Natural killer cell (primary cell): ENCODE results near the gene GFRA4. TPM values are rescaled to one million over a fixed set of nuclear protein-coding genes. Genes with fewer than 3 reads are reported as not detected.

Source experiments
- ATAC-seq, 3 donors: fragments of 150-1000 bp in 2 of 3; fragments of 200-7000 bp in 1 of 3; cut with Tn5 transposase; 1 replicate in 1 of 3; 2 replicates in 2 of 3; pipeline ENCODE4 v1.10.0; 2021; ENCODE audit warnings: mild to moderate bottlenecking in 2 of 3, moderate library complexity in 2 of 3
- DNase-seq, 2 donors: peaks; one replicate each; pipeline versions ENCODE4 v3.0.0 to v3.0.0-alpha.2; 2013 to 2021; ENCODE audit warnings: mixed read lengths in 1 of 2
- H3K27ac ChIP-seq: one replicate; pipeline ENCODE4 v1.5.1; 2013; ENCODE audit warnings: mild to moderate bottlenecking, low read length
- H3K27me3 ChIP-seq: one replicate; pipeline ENCODE4 v1.6.1; 2013; ENCODE audit warnings: low read length; ENCODE audit not compliant: control insufficient read depth, insufficient read depth
- H3K36me3 ChIP-seq: one replicate; pipeline ENCODE4 v1.6.1; 2013; ENCODE audit warnings: low read length; ENCODE audit not compliant: control insufficient read depth, insufficient read depth
- H3K4me1 ChIP-seq: one replicate; pipeline ENCODE4 v1.6.1; 2013; ENCODE audit warnings: low read length; ENCODE audit not compliant: control insufficient read depth, insufficient read depth
- H3K4me3 ChIP-seq: one replicate; pipeline ENCODE4 v1.5.1; 2013; ENCODE audit warnings: low read length
- H3K9me3 ChIP-seq: one replicate; pipeline ENCODE4 v1.6.1; 2013; ENCODE audit warnings: low read length; ENCODE audit not compliant: control insufficient read depth, insufficient read depth
- H3K27ac Mint-ChIP-seq, 2 donors: one replicate each; pipeline ENCODE4 v1.8.0; 2022; ENCODE audit warnings: mild to moderate bottlenecking in 2 of 2, mixed read lengths in 2 of 2, moderate library complexity in 1 of 2
- H3K27me3 Mint-ChIP-seq, 2 donors: one replicate each; pipeline ENCODE4 v1.8.0; 2022; ENCODE audit warnings: low read depth in 2 of 2, mixed read lengths in 2 of 2
- H3K36me3 Mint-ChIP-seq: one replicate; pipeline ENCODE4 v1.8.0; 2022; ENCODE audit warnings: mixed read lengths
- H3K4me1 Mint-ChIP-seq, 2 donors: one replicate each; pipeline ENCODE4 v1.8.0; 2022; ENCODE audit warnings: mixed read lengths in 2 of 2
- H3K4me3 Mint-ChIP-seq: one replicate; pipeline ENCODE4 v1.8.0; 2022; ENCODE audit warnings: mild to moderate bottlenecking, moderate library complexity, mixed read lengths
- H3K9me3 Mint-ChIP-seq, 2 donors: one replicate each; pipeline ENCODE4 v1.8.0; 2022; ENCODE audit warnings: mixed read lengths in 2 of 2
- CTCF ChIP-seq: fragments of 200-600 bp; IDR thresholded peaks from one replicate; pipeline ENCODE4 v1.8.0; 2022; ENCODE audit warnings: antibody characterized with exemption
- WGBS: methylation state at CpG from one replicate; pipeline ENCODE4 v1.1.7; 2013; ENCODE audit warnings: missing lambda C conversion rate; ENCODE audit not compliant: insufficient coverage; 5-methylcytosine and 5-hydroxymethylcytosine counted together
- intact Hi-C: fragments of 100-400 bp; cut with micrococcal nuclease; formaldehyde crosslinking; loops from one replicate; pipeline ENCODE4 v1.14.2; 2022
- total RNA-seq, 4 donors: library from RNA; stranded (reverse); fragments of 120-200 nt in 1 of 4; gene quantifications; one replicate each; pipeline versions ENCODE4 v1.2.3 to v1.2.4, GENCODE V29; 2013 to 2022

Gene GFRA4
- total RNA-seq, 3 donors from 2014 or later (not counting 1 experiment from before 2014, with no cell fraction given): not detected

- no peaks in the 10 kb centered on the region for H3K9me3 ChIP-seq
- H3K4me1 ChIP-seq: no peaks in the 10 kb centered on the region
- peaks cover 4% of the 10 kb centered on the region for H3K36me3 ChIP-seq
- H3K27me3 ChIP-seq: no peaks in the 10 kb centered on the region
- Mint-ChIP-seq H3K4me3 (no peak overlapping the region), H3K9me3 (no peaks in the 10 kb centered on the region), H3K27me3 (no peaks in the 10 kb centered on the region), H3K4me1 (no peaks in the 10 kb centered on the region), H3K36me3 (peaks cover 15% of the 10 kb centered on the region), H3K27ac (no peak overlapping the region)
- 100% methylated on average over 1 of the region's 2 CpGs for WGBS
- DNase-seq (no peak), ATAC-seq (no peak)
- TF ChIP-seq CTCF: no peak
- H3K4me3 ChIP-seq: no peak overlapping the region
- no peak overlapping the region for H3K27ac ChIP-seq
- intact Hi-C loops: no loop called here
Observed at GRCh38 chr20:3629893-3630292, 33.3 kb downstream of the GFRA4 start.

- Mint-ChIP-seq H3K27ac (no peak overlapping the region), H3K9me3 (no peaks in the 10 kb centered on the region), H3K27me3 (no peaks in the 10 kb centered on the region), H3K36me3 (peaks cover 15% of the 10 kb centered on the region), H3K4me1 (no peaks in the 10 kb centered on the region), H3K4me3 (no peak overlapping the region)
- Histone ChIP-seq H3K4me3 (no peak overlapping the region), H3K27me3 (no peaks in the 10 kb centered on the region), H3K4me1 (no peaks in the 10 kb centered on the region), H3K9me3 (no peaks in the 10 kb centered on the region), H3K27ac (no peak overlapping the region), H3K36me3 (peaks cover 2% of the 10 kb centered on the region)
- DNase-seq (no peak), ATAC-seq (no peak)
- 88% methylated on average over 13 of the region's 16 CpGs for WGBS
- TF ChIP-seq CTCF: no peak
- intact Hi-C loops: no loop called here
Observed at GRCh38 chr20:3628502-3629314, 34.5 kb downstream of the GFRA4 start.

GRCh38 chr20:3627476-3627875 lies 35.7 kb downstream of the GFRA4 start:
- WGBS: 98% methylated on average over 2 of the region's 2 CpGs
- H3K4me3 Mint-ChIP-seq: no peak overlapping the region
- Histone ChIP-seq H3K36me3 (peaks cover 2% of the 10 kb centered on the region), H3K27me3 (no peaks in the 10 kb centered on the region), H3K9me3 (no peaks in the 10 kb centered on the region), H3K27ac (no peak overlapping the region), H3K4me1 (no peaks in the 10 kb centered on the region), H3K4me3 (no peak overlapping the region)
- TF ChIP-seq CTCF: no peak
- intact Hi-C loops: no loop called here
- H3K27me3 Mint-ChIP-seq: no peaks in the 10 kb centered on the region
- peaks cover 15% of the 10 kb centered on the region for H3K36me3 Mint-ChIP-seq
- ATAC-seq (no peak), DNase-seq (no peak)
- no peaks in the 10 kb centered on the region for H3K4me1 Mint-ChIP-seq
- H3K27ac Mint-ChIP-seq: no peak overlapping the region
- H3K9me3 Mint-ChIP-seq: no peaks in the 10 kb centered on the region

- Histone ChIP-seq H3K4me3 (no peak overlapping the region), H3K27me3 (no peaks in the 10 kb centered on the region), H3K4me1 (no peaks in the 10 kb centered on the region), H3K36me3 (peaks cover 2% of the 10 kb centered on the region), H3K27ac (no peak overlapping the region), H3K9me3 (no peaks in the 10 kb centered on the region)
- Mint-ChIP-seq H3K36me3 (peaks cover 6% of the 10 kb centered on the region), H3K27ac (no peak overlapping the region), H3K27me3 (no peaks in the 10 kb centered on the region), H3K4me1 (no peaks in the 10 kb centered on the region), H3K4me3 (no peak overlapping the region), H3K9me3 (no peaks in the 10 kb centered on the region)
- no peak for TF ChIP-seq CTCF
- intact Hi-C loops: no loop called here
- ATAC-seq (no peak), DNase-seq (no peak)
- 96% methylated on average over 4 of the region's 4 CpGs for WGBS
Observed at GRCh38 chr20:3622406-3622805, 40.8 kb downstream of the GFRA4 start.
